ENCODE results near the gene SERPINH1.

SERPINH1 gene

GRCh38 chr11:75562048-75562835, at the start of gene SERPINH1:
TSS of gene SERPINH1 (plus strand) at chr11:75562253. CDS start at chr11:75566350, 4,097 bp downstream.
- peak; percentile 88 for DNase-seq (ENCODE audit: low read depth)

GRCh38 chr11:75513250-75513649, 48.8 kb upstream of the SERPINH1 start:
- no peak for DNase-seq (ENCODE audit: low read depth)

GRCh38 chr11:75514596-75514995, 47.5 kb upstream of the SERPINH1 start:
- DNase-seq (ENCODE audit: low read depth): no peak

- no peak for DNase-seq (ENCODE audit: low read depth)
Measured at GRCh38 chr11:75516140-75516539, 45.9 kb upstream of the SERPINH1 start.

GRCh38 chr11:75516886-75517285, 45.2 kb upstream of the SERPINH1 start:
- no peak for DNase-seq (ENCODE audit: low read depth)

- DNase-seq (ENCODE audit: low read depth): no peak
Measured at GRCh38 chr11:75518204-75518549, 43.9 kb upstream of the SERPINH1 start.

- no peak for DNase-seq (ENCODE audit: low read depth)
Measured at GRCh38 chr11:75518771-75519653, 43.0 kb upstream of the SERPINH1 start.

GRCh38 chr11:75520688-75521087, 41.4 kb upstream of the SERPINH1 start:
- no peak for DNase-seq (ENCODE audit: low read depth)

- DNase-seq (ENCODE audit: low read depth): no peak
Measured at GRCh38 chr11:75522286-75523044, 39.6 kb upstream of the SERPINH1 start.

- DNase-seq (ENCODE audit: low read depth): no peak
Measured at GRCh38 chr11:75523189-75523588, 38.9 kb upstream of the SERPINH1 start.

- DNase-seq (ENCODE audit: low read depth): no peak
Measured at GRCh38 chr11:75523811-75524664, 38.0 kb upstream of the SERPINH1 start.

- DNase-seq (ENCODE audit: low read depth): no peak
Measured at GRCh38 chr11:75524665-75525432, 37.2 kb upstream of the SERPINH1 start.

- DNase-seq (ENCODE audit: low read depth): peak; percentile 69
Measured at GRCh38 chr11:75525433-75526191, 36.4 kb upstream of the SERPINH1 start, which contains the start of gene GDPD5. TSS of gene GDPD5 (minus strand) at chr11:75525941. CDS start at chr11:75477735, 48,206 bp downstream.

- no peak for DNase-seq (ENCODE audit: low read depth)
Measured at GRCh38 chr11:75526192-75526541, 35.9 kb upstream of the SERPINH1 start.

GRCh38 chr11:75527130-75527529, 34.9 kb upstream of the SERPINH1 start:
- no peak for DNase-seq (ENCODE audit: low read depth)

- DNase-seq (ENCODE audit: low read depth): no peak
Measured at GRCh38 chr11:75527938-75528735, 33.9 kb upstream of the SERPINH1 start.

- no peak for DNase-seq (ENCODE audit: low read depth)
Measured at GRCh38 chr11:75530577-75530976, 31.5 kb upstream of the SERPINH1 start.

GRCh38 chr11:75531325-75531724, 30.7 kb upstream of the SERPINH1 start:
- no peak for DNase-seq (ENCODE audit: low read depth)

Data from GM04504 (cell line).